Omental fat pad (tissue), 4 donors: ENCODE data around the gene PDE1A. TPM values are rescaled to one million over a fixed set of nuclear protein-coding genes. Genes with fewer than 3 reads are reported as not detected.

Experiments used
- ATAC-seq: fragments of 150-250 bp; one replicate; pipeline ENCODE4 v1.9.1; 2016; ENCODE audit warnings: mild to moderate bottlenecking, moderate library complexity; ENCODE audit not compliant: low FRiP score
- DNase-seq: peaks from one replicate; pipeline ENCODE4 v3.0.0-alpha.2; 2019; ENCODE audit warnings: low spot score
- CTCF ChIP-seq, 3 donors: fragments of 450-650 bp; IDR thresholded peaks; one replicate each; pipeline ENCODE4 v1.5.1; 2016 to 2017; ENCODE audit warnings: antibody characterized with exemption in 3 of 3, mild to moderate bottlenecking in 3 of 3, moderate library complexity in 2 of 3
- total RNA-seq, 4 donors: library from RNA; depleted of rRNA; stranded (reverse); fragments of >200 nt; gene quantifications; one replicate each; pipeline ENCODE4 v1.1.0, GENCODE V29; 2016

PDE1A gene
- total RNA-seq, 4 donors from 2014 or later, result 7.9 to 28.2 (median 13.1) TPM

GRCh38 chr2:182165202-182165601, 261.6 kb downstream of the PDE1A start:
- ATAC-seq, result no peak
- TF ChIP-seq CTCF (IDR thresholded peaks at IDR 0.05), result no peak

GRCh38 chr2:182164686-182165085, 262.1 kb downstream of the PDE1A start:
- ATAC-seq (no peak), DNase-seq (no peak)
- no peak for TF ChIP-seq CTCF (IDR thresholded peaks at IDR 0.05)

More at GRCh38 chr2:182165202-182165601, 261.6 kb downstream of the PDE1A start:
- no peak for DNase-seq

- no peak for TF ChIP-seq CTCF (IDR thresholded peaks at IDR 0.05)
- no peak for ATAC-seq
- no peak for DNase-seq
These were observed 263.0 kb downstream of the PDE1A start for GRCh38 chr2:182163878-182164277.

- DNase-seq (no peak), ATAC-seq (no peak)
- no peak for TF ChIP-seq CTCF (IDR thresholded peaks at IDR 0.05)
These were observed 278.5 kb downstream of the PDE1A start for GRCh38 chr2:182148344-182148743.

DNA sequence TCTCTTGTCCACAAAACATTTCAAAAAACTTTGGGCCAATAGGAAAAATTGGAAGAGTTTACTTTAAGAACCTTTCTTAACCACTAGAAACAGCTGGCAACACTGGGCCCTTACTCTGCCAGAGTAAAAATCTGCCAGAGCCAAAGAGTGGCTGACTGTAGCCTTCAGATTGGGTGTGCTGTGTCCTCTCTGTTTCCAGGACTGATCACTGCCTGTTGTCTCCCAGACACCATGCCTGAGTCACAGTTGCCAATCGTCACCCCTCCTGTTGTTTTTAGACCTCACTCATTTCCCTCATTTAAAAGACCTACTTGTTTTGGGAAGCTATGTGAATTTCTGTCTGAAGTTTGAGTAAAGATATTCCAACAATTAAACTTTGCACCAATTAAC, 282.1 kb downstream of the PDE1A start:
- no peak for TF ChIP-seq CTCF (IDR thresholded peaks at IDR 0.05)
- ATAC-seq, result no peak

DNA sequence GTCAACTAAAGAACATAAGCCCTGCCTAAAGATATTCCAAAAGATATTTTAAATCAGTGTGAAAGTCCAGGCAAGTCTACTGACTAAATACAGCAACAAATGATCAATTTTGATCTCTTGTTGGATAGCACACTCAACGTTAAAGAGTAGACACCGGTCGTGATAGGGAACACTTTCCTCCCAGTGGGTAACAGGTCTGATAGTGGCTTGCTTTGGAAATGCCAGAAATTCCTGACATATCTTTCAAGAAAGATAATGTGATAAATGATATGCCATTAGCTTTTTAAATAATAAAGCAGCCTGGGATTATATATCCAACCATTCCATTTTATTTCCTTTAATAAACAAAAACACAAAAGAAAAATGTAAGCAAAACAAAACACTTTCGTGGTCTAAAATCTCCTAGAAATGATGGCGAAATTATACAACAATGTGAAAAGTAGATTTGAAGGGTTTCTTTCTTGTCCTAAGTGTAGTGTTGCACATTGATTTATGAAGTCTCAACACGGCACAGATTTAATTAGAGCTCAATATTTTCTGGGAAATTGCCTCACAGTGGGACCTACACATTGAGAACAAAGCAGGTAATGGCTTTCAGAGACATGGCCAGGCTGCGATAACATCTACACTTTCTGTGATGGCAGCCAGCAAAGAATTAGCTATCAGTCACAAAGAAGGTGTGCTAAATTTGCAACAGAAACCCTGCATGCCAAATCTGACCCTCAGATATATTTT, 282.6 kb downstream of the PDE1A start:
- no peak for TF ChIP-seq CTCF (IDR thresholded peaks at IDR 0.05)
- ATAC-seq (no peak), DNase-seq (no peak)

More for the DNA sequence above, 282.1 kb downstream of the PDE1A start:
- DNase-seq, result no peak

DNA sequence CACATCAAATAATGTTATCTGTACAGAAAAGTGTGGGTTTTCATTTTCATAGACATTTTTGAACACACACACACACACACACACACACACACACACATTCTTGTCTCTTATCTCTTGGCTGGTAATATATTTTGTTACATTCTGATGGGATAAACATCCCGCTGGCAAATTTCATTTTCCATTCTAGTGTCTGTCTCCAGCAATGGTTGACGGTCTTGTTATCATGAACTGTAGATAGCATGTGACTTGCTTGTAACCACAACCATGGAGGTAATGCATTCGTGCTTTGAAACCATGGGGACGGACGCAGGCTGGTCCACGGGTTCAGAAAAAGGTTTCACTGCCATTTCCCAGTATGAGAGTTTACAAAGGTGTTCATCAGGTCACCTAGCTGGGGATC, 284.8 kb downstream of the PDE1A start:
- no peak for ATAC-seq
- no peak for TF ChIP-seq CTCF (IDR thresholded peaks at IDR 0.05)
- no peak for DNase-seq
